T-cell (primary cell): ENCODE results near the gene NDUFA7. TPM values are rescaled to one million over a fixed set of nuclear protein-coding genes. Genes with fewer than 3 reads are reported as not detected.
"Not testable (repeated sequence)": the region's sequence is repeated elsewhere in the genome, so short reads cannot be mapped to it uniquely, and the experiment has no call there.

Experiments used
- ATAC-seq, 4 experiments: fragments of 200-7000 bp in 3 of 4; fragments of 150-1000 bp in 1 of 4; cut with Tn5 transposase; replicated peaks in 1 of 4; 1 replicate in 3 of 4; 2 replicates in 1 of 4; pipeline ENCODE4 v1.10.0; 2021; ENCODE audit warnings: moderate library complexity in 3 of 4, mild to moderate bottlenecking in 2 of 4, moderate number of reproducible peaks in 1 of 4
- CTCF ChIA-PET, 2 donors: fragments of 300-600 bp; sonication (Branson Sonifier 250); formaldehyde crosslinking; loops; one replicate each; lab custom pipeline; 2022; ENCODE audit warnings: antibody characterized with exemption in 2 of 2; lab: Charles Lee
- POLR2A ChIA-PET, 2 donors: fragments of 300-600 bp; sonication (Branson Sonifier 250); formaldehyde crosslinking; loops; one replicate each; lab custom pipeline; 2022; ENCODE audit warnings: antibody characterized with exemption in 2 of 2; lab: Charles Lee
- DNase-seq, 35 experiments: peaks; one replicate each; pipeline versions ENCODE4 v3.0.0 to v3.0.0-alpha.2; 2013 to 2023
- H3K27ac ChIP-seq: one replicate; pipeline ENCODE4 v1.5.1; 2013; ENCODE audit warnings: low read length
- H3K27me3 ChIP-seq, 2 experiments: replicated peaks in 1 of 2; 1 replicate in 1 of 2; 2 replicates in 1 of 2; pipeline versions ENCODE4 v1.6.1 to v1.7.0; 2013; ENCODE audit warnings: low read length in 1 of 2, mixed read lengths in 1 of 2; ENCODE audit not compliant: control insufficient read depth in 2 of 2, insufficient read depth in 2 of 2; ENCODE audit errors: extremely low read depth in 1 of 2
- H3K36me3 ChIP-seq, 2 donors: 1 replicate in 1 of 2; 2 replicates in 1 of 2; pipeline versions ENCODE4 v1.6.1 to v1.7.0; 2013; ENCODE audit warnings: low read length in 1 of 2; ENCODE audit not compliant: control insufficient read depth in 2 of 2, insufficient read depth in 1 of 2; ENCODE audit errors: extremely low read depth in 1 of 2
- H3K4me1 ChIP-seq, 2 experiments: 1 replicate in 1 of 2; 2 replicates in 1 of 2; pipeline versions ENCODE4 v1.6.1 to v1.7.0; 2013; ENCODE audit warnings: low read length in 2 of 2, mixed read lengths in 1 of 2; ENCODE audit not compliant: insufficient read depth in 2 of 2, control insufficient read depth in 1 of 2; ENCODE audit errors: extremely low read depth in 1 of 2
- H3K4me3 ChIP-seq, 2 donors: 1 replicate in 1 of 2; 2 replicates in 1 of 2; pipeline versions ENCODE4 v1.5.1 to v1.7.0; 2013; ENCODE audit warnings: mild to moderate bottlenecking in 2 of 2, low read length in 1 of 2, moderate library complexity in 1 of 2; ENCODE audit not compliant: control insufficient read depth in 1 of 2; ENCODE audit errors: extremely low read depth in 1 of 2
- H3K9me3 ChIP-seq: 2 replicates; pipeline ENCODE4 v1.7.0; 2013
- H3K27ac Mint-ChIP-seq, 2 donors: one replicate each; pipeline ENCODE4 v1.8.0; 2020 to 2021; ENCODE audit warnings: mild to moderate bottlenecking in 2 of 2, mixed read lengths in 2 of 2
- H3K27me3 Mint-ChIP-seq, 2 donors: one replicate each; pipeline ENCODE4 v1.8.0; 2021 to 2022; ENCODE audit warnings: mixed read lengths in 2 of 2
- H3K36me3 Mint-ChIP-seq: one replicate; pipeline ENCODE4 v1.8.0; 2021; ENCODE audit warnings: mixed read lengths
- H3K4me1 Mint-ChIP-seq, 3 donors: one replicate each; pipeline ENCODE4 v1.8.0; 2020 to 2022; ENCODE audit warnings: mixed read lengths in 3 of 3, mild to moderate bottlenecking in 1 of 3
- H3K4me3 Mint-ChIP-seq, 3 donors: one replicate each; pipeline ENCODE4 v1.8.0; 2020 to 2022; ENCODE audit warnings: mild to moderate bottlenecking in 3 of 3, mixed read lengths in 3 of 3, moderate library complexity in 3 of 3
- H3K9me3 Mint-ChIP-seq, 3 donors: one replicate each; pipeline ENCODE4 v1.8.0; 2020 to 2022; ENCODE audit warnings: mixed read lengths in 3 of 3
- WGBS: methylation state at CpG from one replicate; pipeline ENCODE4 v1.1.5; 2013; ENCODE audit warnings: missing lambda C conversion rate; ENCODE audit not compliant: insufficient coverage; 5-methylcytosine and 5-hydroxymethylcytosine counted together
- total RNA-seq, 35 experiments: library from RNA in 6 of 35; stranded (reverse) in 6 of 35; fragments of 120-200 nt in 1 of 35; gene quantifications; one replicate each; pipeline versions ENCODE4 v1.2.1 to v1.2.4 and lab custom pipeline; 2013 to 2026

NDUFA7 gene
- total RNA-seq, 5 donors from 2014 or later (not counting 1 experiment from before 2014, with no cell fraction given), result 24.5 to 44.7 (median 32.8) TPM

DNA sequence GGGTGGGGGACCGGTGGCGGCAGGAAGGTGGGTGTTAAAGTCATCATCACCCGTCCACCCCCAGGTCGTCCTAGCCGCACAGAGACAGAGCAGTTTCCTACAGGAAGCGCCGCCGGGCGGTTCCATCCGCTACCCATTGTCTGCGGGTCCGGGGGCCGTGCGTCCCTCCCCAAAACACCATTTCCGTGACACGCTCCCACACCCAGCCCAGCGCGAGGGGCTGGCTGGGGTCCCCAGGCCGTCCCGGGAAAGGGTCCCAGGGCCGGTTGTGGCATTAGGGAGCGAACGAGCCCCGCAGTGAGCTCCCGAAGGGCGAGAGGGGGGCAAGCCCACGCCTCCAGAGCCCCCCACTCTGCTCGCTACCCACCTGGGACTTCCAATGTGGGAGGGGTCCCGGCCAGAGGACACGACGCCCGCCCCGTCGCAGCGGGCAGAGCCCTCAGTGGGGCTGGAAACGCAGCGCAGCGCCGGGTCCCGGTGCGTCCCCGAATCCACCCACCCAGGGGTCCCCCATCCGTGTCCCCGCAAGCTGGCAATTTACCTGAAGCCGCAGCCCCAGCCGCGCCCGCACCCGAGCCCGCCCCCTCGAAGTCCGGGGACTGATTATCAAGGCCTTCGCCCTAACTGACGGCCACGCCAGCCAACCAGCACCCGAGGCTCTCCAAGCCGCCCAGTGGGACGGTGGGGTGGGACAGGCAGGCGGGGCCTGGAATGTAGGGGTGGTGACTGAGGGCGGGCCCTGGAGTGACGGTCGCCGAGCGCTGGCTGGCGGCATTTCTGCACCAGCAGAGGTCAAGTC is 21.7 kb upstream of the NDUFA7 start, which contains the start of gene KANK3:
Gene KANK3, minus strand, starts transcription at position 579 of the 799 bp plus-strand sequence. CDS start 5,434 bp downstream, outside the sequence.
- CTCF ChIA-PET, result interaction anchor here in 1 of 2 donors (0.6 kb wide), 1 partner anchor 220 kb away, joined by 3 read pairs; no protein-coding TSS in a partner anchor
- peaks cover 0 to 18% of the 10 kb centered on the region in 2 donors for H3K27me3 Mint-ChIP-seq
- peak within 1 kb of the TSS; percentile 62 for H3K27ac ChIP-seq
- H3K9me3 Mint-ChIP-seq, result no peaks in the 10 kb centered on the region
- peaks cover 0 to 21% of the 10 kb centered on the region in 2 experiments for H3K4me1 ChIP-seq
- peaks cover 0 to 8% (median 5%) of the 10 kb centered on the region in 3 donors for H3K4me1 Mint-ChIP-seq
- ATAC-seq, result peak; percentile 100
- peak within 1 kb of the TSS; percentile 74 to 76 for H3K4me3 ChIP-seq
- peaks cover 2 to 31% of the 10 kb centered on the region in 2 experiments for H3K27me3 ChIP-seq
- DNase-seq, result peak; percentile 83 to 96 (median 91)
- H3K27ac Mint-ChIP-seq, result no peak within 1 kb of the TSS
- H3K4me3 Mint-ChIP-seq, result peak within 1 kb of the TSS; percentile 73 to 82 (median 80)
- POLR2A ChIA-PET, result no interaction called here
- H3K36me3 ChIP-seq, result no peaks in the 10 kb centered on the region
- no peaks in the 10 kb centered on the region for H3K9me3 ChIP-seq
- WGBS, result 1% methylated on average over 58 of the region's 65 CpGs
- H3K36me3 Mint-ChIP-seq, result no peaks in the 10 kb centered on the region

DNA sequence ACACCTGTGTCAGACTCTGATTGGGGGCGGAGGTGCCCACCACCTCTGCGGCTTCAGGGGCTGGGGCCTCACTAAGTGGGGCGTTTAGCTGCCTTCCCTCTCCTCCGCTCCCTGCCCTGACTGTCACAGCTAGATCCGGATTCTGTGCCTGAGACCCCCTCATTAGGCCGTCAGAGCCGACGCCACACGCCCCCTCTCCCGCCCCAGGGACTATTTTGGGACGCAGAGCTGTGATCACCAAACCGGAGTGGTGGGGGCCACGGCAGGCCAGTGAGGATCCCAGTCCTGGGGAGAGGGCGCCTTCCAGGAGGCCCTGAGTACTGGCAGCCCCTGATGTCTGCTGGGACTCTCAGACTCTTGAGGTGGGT is 21.1 kb upstream of the NDUFA7 start:
- ChIA-PET POLR2A (no interaction called here), CTCF (no interaction called here)
- WGBS, result 45% methylated on average over 10 of the region's 14 CpGs
- peaks cover 0 to 21% of the 10 kb centered on the region in 2 experiments for H3K4me1 ChIP-seq
- H3K9me3 ChIP-seq, result no peaks in the 10 kb centered on the region
- no peak overlapping the region for H3K27ac Mint-ChIP-seq
- H3K9me3 Mint-ChIP-seq, result no peaks in the 10 kb centered on the region
- no peak for ATAC-seq
- no peak for DNase-seq
- peaks cover 2 to 37% of the 10 kb centered on the region in 2 experiments for H3K27me3 ChIP-seq
- peak overlapping the region in 1 of 2 donors; percentile 76 for H3K4me3 ChIP-seq
- peaks cover 0 to 8% (median 5%) of the 10 kb centered on the region in 3 donors for H3K4me1 Mint-ChIP-seq
- H3K4me3 Mint-ChIP-seq, result peak overlapping the region; percentile 37 to 80 (median 73)
- no peaks in the 10 kb centered on the region for H3K36me3 Mint-ChIP-seq
- no peaks in the 10 kb centered on the region for H3K36me3 ChIP-seq
- H3K27me3 Mint-ChIP-seq, result peaks cover 4 to 24% of the 10 kb centered on the region in 2 donors
- H3K27ac ChIP-seq, result no peak overlapping the region

DNA sequence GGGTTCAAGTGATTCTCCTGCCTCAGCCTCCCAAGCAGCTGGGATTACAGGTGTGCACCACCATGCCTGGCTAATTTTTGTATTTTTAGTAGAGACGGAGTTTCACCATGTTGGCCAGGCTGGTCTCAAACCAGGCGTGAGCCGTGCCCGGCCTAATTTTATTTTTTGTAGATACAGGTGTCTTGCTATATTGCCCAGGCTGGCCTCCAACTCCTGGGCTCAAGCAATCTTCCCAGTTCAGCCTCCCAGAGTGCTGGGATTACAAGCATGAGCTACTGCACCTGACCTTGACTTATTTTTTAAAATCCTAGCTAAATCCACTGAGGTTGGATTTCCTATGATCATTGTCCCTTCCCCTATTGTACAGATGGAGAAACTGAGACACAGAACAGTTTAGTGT is 20.3 kb upstream of the NDUFA7 start:
- H3K27ac ChIP-seq, H3K4me1 Mint-ChIP-seq, H3K9me3 Mint-ChIP-seq, ATAC-seq, H3K9me3 ChIP-seq, H3K36me3 Mint-ChIP-seq, H3K4me3 ChIP-seq, DNase-seq, H3K36me3 ChIP-seq, H3K27ac Mint-ChIP-seq: not testable (repeated sequence)
- peaks cover 8 to 30% of the 10 kb centered on the region in 2 donors for H3K27me3 Mint-ChIP-seq
- Histone ChIP-seq H3K4me1 (peaks cover 0 to 21% of the 10 kb centered on the region in 2 experiments), H3K27me3 (peaks cover 2 to 44% of the 10 kb centered on the region in 2 experiments)
- WGBS, result 90% methylated on average over 2 of the region's 4 CpGs
- ChIA-PET CTCF (interaction anchor here in 1 of 2 donors (1.0 kb wide), 1 partner anchor 20 kb away, joined by 3 read pairs; the partner anchor contains the start of genes NDUFA7 and RPS28), POLR2A (interaction anchor here in 1 of 2 donors (0.6 to 1.1 kb wide), 2 partner anchors 17 to 1617 kb away, joined by 3 to 7 read pairs; no protein-coding TSS in a partner anchor)
- peak overlapping the region; percentile 43 to 80 (median 73) for H3K4me3 Mint-ChIP-seq

DNA sequence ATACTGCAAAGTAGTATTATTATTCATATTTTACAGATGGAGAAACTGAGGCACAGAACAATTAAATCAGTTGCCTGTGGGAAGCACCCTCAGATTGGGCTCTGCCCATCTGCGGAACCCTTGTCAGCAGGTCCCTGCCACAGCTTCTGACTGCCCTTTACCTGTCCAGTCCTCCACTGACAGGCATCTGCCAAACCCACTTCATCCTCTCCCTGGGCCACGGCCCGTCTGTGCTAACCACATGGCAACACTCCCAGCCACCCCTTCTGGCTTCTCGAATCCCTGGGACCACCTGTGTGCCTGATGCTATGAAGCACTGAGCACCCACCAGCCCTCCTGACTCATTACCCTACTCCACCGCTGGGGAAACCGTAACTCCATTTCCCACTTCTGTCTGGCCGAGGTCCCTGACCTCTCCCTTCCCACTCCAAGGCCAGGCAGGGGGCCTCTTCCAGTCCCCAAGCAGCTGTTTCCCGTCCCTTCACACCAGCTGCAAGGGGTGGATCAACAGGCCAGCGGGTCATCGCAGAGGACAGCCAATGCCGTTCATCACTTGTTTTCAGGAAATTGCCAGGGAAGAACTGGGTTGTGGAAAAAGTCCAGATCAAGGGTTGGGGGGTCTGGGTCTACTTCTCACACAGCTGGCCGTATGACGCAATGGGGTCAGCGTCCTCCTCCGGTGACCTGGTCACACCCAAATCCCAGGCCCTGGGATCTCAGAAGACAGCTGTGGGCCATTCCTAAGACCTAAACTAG is 19.3 kb upstream of the NDUFA7 start:
- Histone ChIP-seq H3K9me3 (no peaks in the 10 kb centered on the region), H3K4me3 (no peak overlapping the region), H3K4me1 (peaks cover 0 to 28% of the 10 kb centered on the region in 2 experiments), H3K27me3 (peaks cover 2 to 54% of the 10 kb centered on the region in 2 experiments), H3K36me3 (no peaks in the 10 kb centered on the region), H3K27ac (no peak overlapping the region)
- H3K36me3 Mint-ChIP-seq, result no peaks in the 10 kb centered on the region
- H3K27ac Mint-ChIP-seq, result no peak overlapping the region
- no peak for ATAC-seq
- H3K4me1 Mint-ChIP-seq, result peaks cover 4 to 11% (median 9%) of the 10 kb centered on the region in 3 donors
- H3K4me3 Mint-ChIP-seq, result no peak overlapping the region
- POLR2A ChIA-PET, result interaction anchor here in 1 of 2 donors (1.1 kb wide), 1 partner anchor 16 kb away, joined by 7 read pairs; no protein-coding TSS in a partner anchor
- 37% methylated on average over 13 of the region's 15 CpGs for WGBS
- no peak for DNase-seq
- CTCF ChIA-PET, result interaction anchor here in 1 of 2 donors (0.6 to 1.0 kb wide), 4 partner anchors 19 to 241 kb away, joined by 3 to 6 read pairs (median 4); partner anchors contain the start of genes NDUFA7 and RPS28
- H3K27me3 Mint-ChIP-seq, result peaks cover 13 to 40% of the 10 kb centered on the region in 2 donors
- H3K9me3 Mint-ChIP-seq, result no peaks in the 10 kb centered on the region

DNA sequence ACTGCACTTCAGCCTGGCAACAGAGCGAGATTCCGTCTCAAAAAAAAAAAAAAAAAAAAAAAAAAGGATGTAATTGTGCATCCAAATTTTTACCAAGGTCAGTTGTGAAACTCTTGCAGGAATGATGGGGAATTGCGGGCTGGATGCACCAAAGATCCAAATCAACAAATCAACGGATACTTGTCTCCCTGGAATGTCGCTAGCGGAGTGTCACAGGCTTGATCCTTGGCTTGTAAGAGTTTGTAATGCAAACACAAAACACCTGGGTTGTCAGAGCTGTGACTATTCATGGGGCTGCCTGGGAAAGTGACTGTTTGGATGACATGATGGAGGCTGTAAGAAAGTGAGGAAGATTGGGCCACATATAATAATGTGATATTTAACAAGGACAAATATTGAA is 17.7 kb upstream of the NDUFA7 start:
- Histone ChIP-seq H3K4me3 (no peak overlapping the region), H3K4me1 (peaks cover 0 to 35% of the 10 kb centered on the region in 2 experiments), H3K36me3 (no peaks in the 10 kb centered on the region), H3K27ac (no peak overlapping the region), H3K9me3 (no peaks in the 10 kb centered on the region), H3K27me3 (peaks cover 4 to 54% of the 10 kb centered on the region in 2 experiments)
- POLR2A ChIA-PET, result no interaction called here
- Mint-ChIP-seq H3K9me3 (no peaks in the 10 kb centered on the region), H3K36me3 (no peaks in the 10 kb centered on the region), H3K27ac (no peak overlapping the region), H3K27me3 (peaks cover 13 to 42% of the 10 kb centered on the region in 2 donors), H3K4me3 (no peak overlapping the region), H3K4me1 (peaks cover 4 to 12% (median 11%) of the 10 kb centered on the region in 3 donors)
- DNase-seq (no peak), ATAC-seq (no peak)
- CTCF ChIA-PET, result no interaction called here
- no CpG with 5 or more reads among the region's 6 CpGs for WGBS

DNA sequence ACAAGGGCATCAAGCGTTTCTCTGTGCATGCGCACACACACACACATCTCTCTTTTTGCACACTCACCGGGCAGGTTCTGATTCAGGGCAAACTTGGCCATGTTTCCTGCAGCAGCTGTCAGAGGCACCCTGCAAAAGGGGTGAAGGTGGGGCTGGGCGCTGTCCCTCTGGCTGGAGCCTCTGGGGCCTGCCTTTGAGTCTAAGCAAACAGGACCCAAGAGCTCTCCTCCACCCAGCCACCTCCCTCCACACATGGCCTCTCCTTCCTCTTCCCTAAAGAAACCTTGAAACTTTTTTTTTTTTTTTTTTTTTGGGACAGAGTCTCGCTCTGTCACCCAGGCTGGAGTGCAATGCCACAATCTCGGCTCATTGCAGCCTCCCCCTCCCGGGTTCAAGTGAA is 16.6 kb upstream of the NDUFA7 start:
- Mint-ChIP-seq H3K27ac (no peak overlapping the region), H3K9me3 (no peaks in the 10 kb centered on the region), H3K36me3 (no peaks in the 10 kb centered on the region), H3K4me1 (peaks cover 4 to 10% (median 6%) of the 10 kb centered on the region in 3 donors), H3K4me3 (peak overlapping the region in 1 of 3 donors; percentile 10), H3K27me3 (peaks cover 13 to 45% of the 10 kb centered on the region in 2 donors)
- ChIA-PET CTCF (interaction anchor here in 1 of 2 donors (0.7 kb wide), 1 partner anchor 564 kb away, joined by 7 read pairs; no protein-coding TSS in a partner anchor), POLR2A (no interaction called here)
- peaks cover 0 to 26% of the 10 kb centered on the region in 2 experiments for H3K4me1 ChIP-seq
- 81% methylated on average over 3 of the region's 7 CpGs for WGBS
- no peaks in the 10 kb centered on the region for H3K9me3 ChIP-seq
- peaks cover 4 to 53% of the 10 kb centered on the region in 2 experiments for H3K27me3 ChIP-seq
- no peak overlapping the region for H3K27ac ChIP-seq
- no peak overlapping the region for H3K4me3 ChIP-seq
- H3K36me3 ChIP-seq, result no peaks in the 10 kb centered on the region
- DNase-seq (no peak), ATAC-seq (no peak)
